CD14-positive monocyte (primary cell): ENCODE measurements around the gene BANK1. TPM values are rescaled to one million over a fixed set of nuclear protein-coding genes. Genes with fewer than 3 reads are reported as not detected.

ENCODE experiments used
- DNase-seq, 3 donors: peaks; one replicate each; pipeline ENCODE4 v3.0.0-alpha.2; 2011 to 2022
- H2AFZ ChIP-seq: 2 replicates; pipeline ENCODE4 v1.6.0; 2012; ENCODE audit warnings: mild to moderate bottlenecking, low read depth, low read length, inconsistent platforms; ENCODE audit not compliant: insufficient read depth, poor library complexity, severe bottlenecking
- H3K27ac ChIP-seq, 2 donors: 1 replicate in 1 of 2; 2 replicates in 1 of 2; pipeline ENCODE4 v1.5.1; 2012 to 2013; ENCODE audit warnings: low read length in 2 of 2, control low read depth in 1 of 2, inconsistent platforms in 1 of 2, low read depth in 1 of 2, mild to moderate bottlenecking in 1 of 2
- H3K27me3 ChIP-seq, 2 donors: one replicate each; pipeline versions ENCODE4 v1.6.0 to v1.6.1; 2011 to 2013; ENCODE audit warnings: low read length in 2 of 2; ENCODE audit not compliant: control insufficient read depth in 2 of 2, insufficient read depth in 2 of 2
- H3K36me3 ChIP-seq, 2 donors: replicated peaks in 1 of 2; 1 replicate in 1 of 2; 2 replicates in 1 of 2; pipeline versions ENCODE4 v1.5.1 to v1.6.1; 2012 to 2013; ENCODE audit warnings: low read length in 2 of 2, control low read depth in 1 of 2, inconsistent platforms in 1 of 2, mild to moderate bottlenecking in 1 of 2; ENCODE audit not compliant: insufficient read depth in 2 of 2, control insufficient read depth in 1 of 2
- H3K4me1 ChIP-seq, 2 donors: 1 replicate in 1 of 2; 2 replicates in 1 of 2; pipeline versions ENCODE4 v1.5.1 to v1.6.1; 2012 to 2013; ENCODE audit warnings: low read length in 2 of 2, control low read depth in 1 of 2, inconsistent platforms in 1 of 2, mild to moderate bottlenecking in 1 of 2, moderate library complexity in 1 of 2; ENCODE audit not compliant: insufficient read depth in 2 of 2, control insufficient read depth in 1 of 2
- H3K4me2 ChIP-seq: replicated peaks from 2 replicates; pipeline ENCODE3; 2012; ENCODE audit warnings: low read length, moderate library complexity, mild to moderate bottlenecking; ENCODE audit not compliant: poor library complexity, severe bottlenecking; ENCODE audit errors: extremely low read depth
- H3K4me3 ChIP-seq, 3 experiments: fragments of 200-600 bp in 1 of 3; sonication (generic) in 1 of 3; replicated peaks in 1 of 3; 1 replicate in 2 of 3; 2 replicates in 1 of 3; pipeline ENCODE4 v1.5.1; 2011 to 2013; ENCODE audit warnings: low read length in 3 of 3, mild to moderate bottlenecking in 3 of 3, control low read depth in 2 of 3, low read depth in 2 of 3, inconsistent platforms in 1 of 3, moderate library complexity in 1 of 3
- H3K79me2 ChIP-seq: 2 replicates; pipeline ENCODE4 v1.6.0; 2012; ENCODE audit warnings: mild to moderate bottlenecking, control low read depth, inconsistent platforms, low read length, moderate library complexity; ENCODE audit not compliant: insufficient read depth
- H3K9ac ChIP-seq: 2 replicates; pipeline ENCODE4 v1.6.0; 2017; ENCODE audit warnings: low read length, mild to moderate bottlenecking; ENCODE audit not compliant: insufficient read depth, poor library complexity, severe bottlenecking
- H3K9me3 ChIP-seq, 2 donors: replicated peaks in 1 of 2; 1 replicate in 1 of 2; 2 replicates in 1 of 2; pipeline versions ENCODE4 v1.5.1 to v1.6.1; 2012 to 2013; ENCODE audit warnings: low read length in 2 of 2, control low read depth in 1 of 2; ENCODE audit not compliant: control insufficient read depth in 1 of 2, insufficient read depth in 1 of 2
- H4K20me1 ChIP-seq: 2 replicates; pipeline ENCODE4 v1.6.0; 2012; ENCODE audit warnings: mild to moderate bottlenecking, low read length, control low read depth, moderate library complexity; ENCODE audit not compliant: insufficient read depth
- H3K27ac Mint-ChIP-seq, 7 donors: one replicate each; pipeline ENCODE4 v1.8.0; 2020; ENCODE audit warnings: mild to moderate bottlenecking in 7 of 7, mixed read lengths in 7 of 7, moderate library complexity in 6 of 7, inconsistent platforms in 2 of 7
- H3K27me3 Mint-ChIP-seq, 3 donors: one replicate each; pipeline ENCODE4 v1.8.0; 2021 to 2022; ENCODE audit warnings: low read depth in 3 of 3, mild to moderate bottlenecking in 3 of 3, mixed read lengths in 3 of 3, moderate library complexity in 3 of 3, inconsistent platforms in 1 of 3
- H3K36me3 Mint-ChIP-seq, 2 donors: one replicate each; pipeline ENCODE4 v1.8.0; 2020; ENCODE audit warnings: mixed read lengths in 2 of 2, inconsistent platforms in 1 of 2, mild to moderate bottlenecking in 1 of 2
- H3K4me1 Mint-ChIP-seq: one replicate; pipeline ENCODE4 v1.8.0; 2020; ENCODE audit warnings: mild to moderate bottlenecking, mixed read lengths
- H3K4me3 Mint-ChIP-seq, 2 donors: one replicate each; pipeline ENCODE4 v1.8.0; 2020; ENCODE audit warnings: mild to moderate bottlenecking in 2 of 2, mixed read lengths in 2 of 2, moderate library complexity in 1 of 2
- H3K9me3 Mint-ChIP-seq, 7 donors: one replicate each; pipeline ENCODE4 v1.8.0; 2020 to 2022; ENCODE audit warnings: mixed read lengths in 7 of 7, mild to moderate bottlenecking in 6 of 7, moderate library complexity in 6 of 7, inconsistent platforms in 2 of 7
- WGBS: methylation state at CpG from one replicate; pipeline ENCODE4 v1.1.5; 2013; ENCODE audit warnings: missing lambda C conversion rate; ENCODE audit not compliant: insufficient coverage; 5-methylcytosine and 5-hydroxymethylcytosine counted together
- intact Hi-C, 2 donors: fragments of 100-400 bp; cut with micrococcal nuclease; formaldehyde crosslinking; loops; one replicate each; pipeline versions ENCODE4 v1.15.0 to v1.15.1; 2023
- polyA plus RNA-seq, 3 donors: library from polyadenylated mRNA; depleted of rRNA in 1 of 3; unstranded in 2 of 3; stranded (reverse) in 1 of 3; fragments of 300-500 nt in 2 of 3; fragments of >200 nt in 1 of 3; fragmentation: Illumina TruSeq in 2 of 3; gene quantifications; 1 replicate in 2 of 3; 2 replicates in 1 of 3; pipeline ENCODE4 v1.2.3, GENCODE V29; 2012 to 2021
- TF ChIP-seq, protein P1 (sequence below): fragments of 200-600 bp; IDR thresholded peaks from one replicate; pipeline ENCODE4 v1.8.0; 2022; ENCODE audit warnings: antibody characterized with exemption, mild to moderate bottlenecking

The BANK1 gene
- polyA plus RNA-seq, 3 donors, result 2.6 to 5.2 (median 2.9) TPM

DNA sequence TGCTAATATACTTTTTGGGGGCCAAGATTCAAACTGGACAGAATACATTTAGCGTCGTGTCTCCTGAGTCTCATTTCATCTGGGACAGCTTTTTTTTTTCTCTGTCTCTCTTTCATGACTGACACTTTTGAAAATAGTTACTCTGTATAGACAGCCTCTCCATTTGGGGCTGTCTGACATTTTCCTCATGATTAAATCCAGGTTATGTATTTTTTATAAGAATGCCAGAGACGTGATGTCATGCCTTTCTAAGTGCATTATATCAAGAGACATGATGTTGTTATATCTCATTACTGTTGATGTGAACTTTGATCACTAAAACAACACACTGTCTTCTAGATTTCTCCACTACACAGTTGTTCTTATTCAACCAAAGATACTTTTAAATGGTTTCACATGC lies 199.0 kb downstream of the BANK1 start:
- no peak overlapping the region for H3K27ac Mint-ChIP-seq
- peaks cover 6% of the 10 kb centered on the region for H3K4me1 Mint-ChIP-seq
- no peak overlapping the region for H2AFZ ChIP-seq
- TF ChIP-seq, protein P1, sequence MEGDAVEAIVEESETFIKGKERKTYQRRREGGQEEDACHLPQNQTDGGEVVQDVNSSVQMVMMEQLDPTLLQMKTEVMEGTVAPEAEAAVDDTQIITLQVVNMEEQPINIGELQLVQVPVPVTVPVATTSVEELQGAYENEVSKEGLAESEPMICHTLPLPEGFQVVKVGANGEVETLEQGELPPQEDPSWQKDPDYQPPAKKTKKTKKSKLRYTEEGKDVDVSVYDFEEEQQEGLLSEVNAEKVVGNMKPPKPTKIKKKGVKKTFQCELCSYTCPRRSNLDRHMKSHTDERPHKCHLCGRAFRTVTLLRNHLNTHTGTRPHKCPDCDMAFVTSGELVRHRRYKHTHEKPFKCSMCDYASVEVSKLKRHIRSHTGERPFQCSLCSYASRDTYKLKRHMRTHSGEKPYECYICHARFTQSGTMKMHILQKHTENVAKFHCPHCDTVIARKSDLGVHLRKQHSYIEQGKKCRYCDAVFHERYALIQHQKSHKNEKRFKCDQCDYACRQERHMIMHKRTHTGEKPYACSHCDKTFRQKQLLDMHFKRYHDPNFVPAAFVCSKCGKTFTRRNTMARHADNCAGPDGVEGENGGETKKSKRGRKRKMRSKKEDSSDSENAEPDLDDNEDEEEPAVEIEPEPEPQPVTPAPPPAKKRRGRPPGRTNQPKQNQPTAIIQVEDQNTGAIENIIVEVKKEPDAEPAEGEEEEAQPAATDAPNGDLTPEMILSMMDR, result no peak
- no peaks in the 10 kb centered on the region for H3K79me2 ChIP-seq
- H3K36me3 ChIP-seq, result no peaks in the 10 kb centered on the region
- no peaks in the 10 kb centered on the region for H3K27me3 Mint-ChIP-seq
- DNase-seq, result no peak
- H3K9me3 Mint-ChIP-seq, result peaks cover 0 to 2% (median 0%) of the 10 kb centered on the region in 7 donors
- H4K20me1 ChIP-seq, result no peaks in the 10 kb centered on the region
- H3K9ac ChIP-seq, result no peak overlapping the region
- H3K4me2 ChIP-seq, result no peak overlapping the region
- no peaks in the 10 kb centered on the region for H3K4me1 ChIP-seq
- intact Hi-C loops, result no loop called here
- no peaks in the 10 kb centered on the region for H3K36me3 Mint-ChIP-seq
- WGBS, result 100% methylated on average over 2 of the region's 3 CpGs
- no peak overlapping the region for H3K27ac ChIP-seq
- H3K9me3 ChIP-seq, result no peaks in the 10 kb centered on the region
- H3K4me3 Mint-ChIP-seq, result no peak overlapping the region
- no peaks in the 10 kb centered on the region for H3K27me3 ChIP-seq
- H3K4me3 ChIP-seq, result no peak overlapping the region

- H3K9ac ChIP-seq, result no peak overlapping the region
- no peaks in the 10 kb centered on the region for H3K36me3 ChIP-seq
- H3K36me3 Mint-ChIP-seq, result no peaks in the 10 kb centered on the region
- H3K4me1 Mint-ChIP-seq, result peaks cover 6% of the 10 kb centered on the region
- no peak overlapping the region for H3K27ac Mint-ChIP-seq
- 83% methylated on average over 1 of the region's 2 CpGs for WGBS
- no peak overlapping the region for H3K4me3 ChIP-seq
- H4K20me1 ChIP-seq, result no peaks in the 10 kb centered on the region
- no peak overlapping the region for H3K27ac ChIP-seq
- H3K4me1 ChIP-seq, result no peaks in the 10 kb centered on the region
- TF ChIP-seq, protein P1, result no peak
- H3K27me3 ChIP-seq, result no peaks in the 10 kb centered on the region
- intact Hi-C loops, result no loop called here
- H3K9me3 Mint-ChIP-seq, result peaks cover 0 to 6% (median 0%) of the 10 kb centered on the region in 7 donors
- no peak overlapping the region for H3K4me2 ChIP-seq
- no peak for DNase-seq
- no peak overlapping the region for H2AFZ ChIP-seq
- H3K9me3 ChIP-seq, result no peaks in the 10 kb centered on the region
- no peaks in the 10 kb centered on the region for H3K79me2 ChIP-seq
- H3K27me3 Mint-ChIP-seq, result no peaks in the 10 kb centered on the region
- H3K4me3 Mint-ChIP-seq, result no peak overlapping the region
These were observed 201.9 kb downstream of the BANK1 start for GRCh38 chr4:101992446-101992845.
